Kasumi-1 (cell line): ENCODE data around the gene TSPAN4.
A peak's percentile ranks its signal among the peaks of the same experiment; 100 is the strongest.

Source experiments
- DNase-seq, 2 experiments: peaks; one replicate each; lab custom pipeline; 2025; lab: John Stamatoyannopoulos, UW

The TSPAN4 gene

DNA sequence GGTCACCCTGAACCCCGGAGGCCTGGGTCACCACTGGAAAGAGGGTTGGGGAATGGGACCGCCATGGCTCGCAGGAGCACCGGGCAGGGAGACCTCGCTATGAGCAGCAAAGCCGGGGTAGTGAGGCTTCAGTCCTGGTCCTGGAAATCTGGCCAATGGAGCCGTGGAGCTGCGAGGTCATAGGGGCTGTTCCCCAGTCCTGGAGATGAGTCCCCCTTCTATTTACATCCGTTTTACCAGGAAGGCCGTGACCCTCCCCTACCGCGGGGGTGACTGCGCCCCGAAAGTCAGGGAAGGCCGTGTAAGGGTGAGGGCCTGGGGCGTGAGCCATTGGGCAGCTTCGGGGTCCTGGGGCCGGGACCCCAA, 38.1 kb upstream of the TSPAN4 start:
- no peak for DNase-seq

DNA sequence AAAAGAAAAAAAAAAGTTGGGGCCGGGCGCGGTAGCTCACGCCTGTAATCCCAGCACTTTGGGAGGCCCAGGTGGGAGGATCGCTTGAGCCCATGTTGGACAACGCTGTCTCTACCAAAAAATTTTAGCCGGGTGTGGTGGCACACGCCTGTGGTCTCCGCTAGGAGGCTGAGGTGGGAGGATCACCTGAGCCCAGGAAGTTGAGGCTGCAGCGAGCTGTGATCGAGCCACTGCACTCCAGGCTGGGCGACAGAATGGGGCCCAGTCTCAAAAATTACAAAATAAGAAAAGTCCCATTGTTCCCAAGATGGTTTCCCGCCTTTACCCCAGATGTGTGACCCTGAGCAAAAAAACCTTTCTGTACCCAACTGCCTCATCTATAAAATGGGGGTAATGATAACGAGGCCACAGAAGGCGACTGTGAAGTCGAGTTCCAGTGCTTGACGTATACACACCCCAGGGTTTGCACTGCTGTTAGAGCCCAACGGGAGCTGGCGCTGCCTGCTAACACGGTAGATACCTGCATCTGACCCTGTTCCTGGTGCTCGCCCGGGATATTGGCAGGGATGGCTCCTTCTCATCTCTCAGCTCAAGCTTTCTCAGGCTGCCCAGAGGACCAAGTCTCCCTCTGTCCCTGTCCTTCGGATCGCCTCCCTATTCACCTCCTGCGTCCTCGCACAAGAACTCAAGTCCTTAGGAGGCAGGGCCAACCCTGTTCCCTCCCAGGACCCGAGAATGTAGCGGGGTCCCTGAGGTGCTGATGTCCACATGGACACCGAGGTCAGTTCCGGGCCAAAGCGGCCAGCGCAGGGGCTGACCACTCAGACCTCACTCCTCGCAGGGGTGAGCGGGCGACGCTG, 34.0 kb upstream of the TSPAN4 start:
- DNase-seq: peak; percentile 51 to 66

DNA sequence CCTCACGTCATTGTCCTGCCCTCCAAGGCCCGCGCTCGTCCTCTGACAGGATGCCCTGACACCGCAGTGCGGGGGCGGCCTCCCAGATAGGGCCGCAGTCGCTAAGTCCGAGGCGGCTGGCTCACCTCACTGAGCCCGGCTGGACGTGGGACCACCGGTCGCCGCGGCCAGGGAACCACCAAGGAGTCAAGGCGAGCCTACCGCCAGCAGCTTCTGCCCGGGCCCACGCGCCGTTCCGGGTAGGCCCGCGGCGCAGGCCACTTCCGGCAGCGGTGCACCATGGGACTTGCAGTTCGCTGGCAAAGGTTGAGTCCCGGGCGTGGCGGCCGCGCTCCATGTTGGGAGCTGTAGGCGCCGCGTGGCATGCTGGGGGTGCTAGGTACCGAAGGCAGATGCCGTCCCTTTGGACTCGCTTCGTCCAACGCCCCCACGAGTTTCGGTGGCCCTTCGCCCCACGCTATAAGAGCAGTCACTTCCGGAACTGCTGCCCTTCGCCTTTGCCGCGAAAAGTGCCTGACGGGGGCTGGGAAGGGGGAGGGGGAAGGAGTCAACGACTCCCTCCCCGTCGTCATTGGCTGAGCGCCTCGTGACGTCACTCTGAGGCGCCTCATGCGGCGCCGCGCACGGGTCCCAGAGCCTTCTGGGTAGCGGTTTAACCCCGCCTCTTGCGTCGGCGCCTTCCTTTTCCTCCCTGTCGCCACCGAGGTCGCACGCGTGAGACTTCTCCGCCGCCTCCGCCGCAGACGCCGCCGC, 33.2 kb upstream of the TSPAN4 start, which contains the start of gene RPLP2:
Gene RPLP2, plus strand, starts transcription at position 681 of the 753 bp plus-strand sequence. CDS start 268 bp downstream, outside the sequence.
- peak; percentile 96 to 98 for DNase-seq

DNA sequence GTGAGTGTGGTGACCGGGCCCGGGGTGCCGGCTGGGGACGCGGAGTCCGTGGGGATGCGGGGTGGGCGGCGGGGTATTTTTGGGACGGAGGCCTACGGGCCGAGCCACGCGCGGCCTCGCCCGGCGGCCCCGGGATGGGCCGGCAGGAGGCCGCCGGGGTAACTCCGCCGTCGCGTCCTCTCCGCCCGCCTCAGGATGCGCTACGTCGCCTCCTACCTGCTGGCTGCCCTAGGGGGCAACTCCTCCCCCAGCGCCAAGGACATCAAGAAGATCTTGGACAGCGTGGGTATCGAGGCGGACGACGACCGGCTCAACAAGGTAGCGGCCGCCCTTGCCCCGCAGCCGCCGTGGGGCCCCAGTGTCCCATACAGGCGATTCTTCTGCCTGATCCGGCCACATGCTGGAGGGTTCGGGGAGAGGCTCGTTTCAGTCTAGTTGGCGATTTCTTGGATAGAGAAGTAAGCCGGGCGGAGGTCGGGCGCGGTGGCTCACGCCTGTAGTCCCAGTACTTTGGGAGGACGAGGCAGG, 32.5 kb upstream of the TSPAN4 start:
- DNase-seq: no peak

DNA sequence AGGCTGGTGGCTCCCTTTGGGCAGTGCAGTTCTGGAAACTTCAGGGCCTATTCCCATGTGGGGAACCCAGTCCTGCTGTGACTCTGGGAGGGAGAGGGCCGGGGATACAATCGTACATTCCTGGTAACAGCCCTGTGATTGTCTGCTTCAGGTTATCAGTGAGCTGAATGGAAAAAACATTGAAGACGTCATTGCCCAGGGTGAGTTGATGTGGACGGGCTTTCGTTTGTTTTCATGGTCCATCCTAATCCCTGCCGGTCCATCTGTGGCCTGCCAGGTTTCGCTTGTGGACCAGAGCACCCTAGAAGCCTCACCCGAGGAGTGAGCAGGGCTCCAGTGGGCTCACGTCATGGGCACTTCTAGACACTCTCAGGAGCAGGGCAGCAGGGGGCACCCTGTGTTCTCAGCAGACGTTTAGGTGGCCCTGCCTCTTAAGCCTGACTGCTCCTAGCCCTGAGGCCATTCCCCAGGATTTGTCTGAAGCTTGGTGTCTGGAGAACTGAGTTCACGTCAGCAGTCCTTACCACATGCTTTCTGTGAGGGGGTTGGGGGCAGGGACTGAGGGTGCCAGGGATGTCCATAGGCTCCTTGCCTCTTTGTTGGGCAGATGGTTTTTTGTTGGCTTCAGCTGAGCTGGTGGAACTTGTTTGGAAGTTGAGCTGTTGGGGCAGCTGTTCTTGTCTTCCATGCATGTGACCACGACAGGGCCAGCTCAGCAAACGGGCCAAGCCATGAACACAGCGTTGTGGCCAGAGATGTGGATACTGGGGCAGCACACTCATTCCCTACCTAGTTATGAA, 31.0 kb upstream of the TSPAN4 start:
- DNase-seq: peak in 1 of 2 experiments; percentile 34

DNA sequence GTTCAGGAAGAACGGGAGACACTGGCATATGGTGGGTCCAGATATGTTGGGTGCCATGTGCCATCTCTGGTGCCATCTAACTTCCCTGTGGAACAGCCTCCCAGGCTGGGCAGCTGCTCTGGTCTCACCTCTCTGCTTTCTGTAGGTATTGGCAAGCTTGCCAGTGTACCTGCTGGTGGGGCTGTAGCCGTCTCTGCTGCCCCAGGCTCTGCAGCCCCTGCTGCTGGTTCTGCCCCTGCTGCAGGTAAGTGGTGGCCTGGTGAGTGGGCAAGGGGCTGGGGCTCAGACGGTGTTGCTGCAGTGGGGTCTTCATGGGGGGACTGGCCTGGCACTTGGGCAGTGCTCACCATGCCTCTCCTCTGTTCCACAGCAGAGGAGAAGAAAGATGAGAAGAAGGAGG, 30.3 kb upstream of the TSPAN4 start:
- DNase-seq: no peak

DNA sequence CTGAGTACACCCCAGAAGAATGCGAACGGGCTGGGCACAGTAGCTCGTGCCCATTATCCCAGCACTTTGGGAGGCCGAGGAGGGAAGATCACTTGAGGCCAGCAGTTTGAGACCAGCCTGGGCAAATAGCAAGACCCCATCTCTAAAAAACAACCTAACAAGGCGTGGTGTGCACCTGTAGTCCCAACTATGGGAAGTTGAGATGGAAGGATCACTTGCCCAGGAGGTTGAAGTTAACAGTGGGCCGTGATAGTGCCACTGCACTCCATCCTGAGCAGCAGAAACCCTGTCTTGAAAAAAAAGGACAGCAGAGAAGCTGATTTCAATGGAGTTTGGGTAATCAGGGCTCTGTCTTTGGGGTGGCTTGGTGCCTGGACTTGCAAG, 29.6 kb upstream of the TSPAN4 start:
- no peak for DNase-seq

DNA sequence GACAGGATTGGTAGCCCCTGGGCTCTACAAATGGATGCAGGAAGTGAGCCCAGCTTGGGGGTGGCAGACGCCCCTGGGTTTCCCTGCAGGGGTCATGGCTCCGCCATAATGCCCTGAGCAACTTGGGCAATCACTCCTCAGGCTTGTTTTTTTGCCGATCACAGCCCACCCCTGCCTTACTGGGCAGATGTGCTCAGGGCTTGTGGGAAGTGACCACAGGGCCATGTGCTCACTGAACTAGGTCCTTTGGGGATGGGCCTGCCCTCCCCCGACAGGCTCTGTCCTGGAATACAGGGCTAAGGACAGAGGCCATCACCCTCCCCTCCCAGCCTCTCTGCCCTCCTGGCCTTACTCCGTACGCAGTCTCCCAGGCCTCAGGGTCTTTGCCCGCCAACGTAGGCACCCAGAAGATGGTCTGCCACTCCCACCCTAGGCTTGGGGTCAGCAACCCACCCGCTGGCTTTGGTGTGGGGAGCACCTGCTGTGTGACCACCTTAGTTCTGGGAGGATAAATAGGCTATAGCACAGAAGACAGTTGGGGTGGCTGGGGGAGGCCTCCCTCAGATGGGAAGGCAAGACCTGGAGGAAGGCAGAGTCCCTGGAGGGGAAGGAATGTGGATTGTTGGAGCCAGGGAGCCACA, 29.1 kb upstream of the TSPAN4 start:
- DNase-seq: no peak

DNA sequence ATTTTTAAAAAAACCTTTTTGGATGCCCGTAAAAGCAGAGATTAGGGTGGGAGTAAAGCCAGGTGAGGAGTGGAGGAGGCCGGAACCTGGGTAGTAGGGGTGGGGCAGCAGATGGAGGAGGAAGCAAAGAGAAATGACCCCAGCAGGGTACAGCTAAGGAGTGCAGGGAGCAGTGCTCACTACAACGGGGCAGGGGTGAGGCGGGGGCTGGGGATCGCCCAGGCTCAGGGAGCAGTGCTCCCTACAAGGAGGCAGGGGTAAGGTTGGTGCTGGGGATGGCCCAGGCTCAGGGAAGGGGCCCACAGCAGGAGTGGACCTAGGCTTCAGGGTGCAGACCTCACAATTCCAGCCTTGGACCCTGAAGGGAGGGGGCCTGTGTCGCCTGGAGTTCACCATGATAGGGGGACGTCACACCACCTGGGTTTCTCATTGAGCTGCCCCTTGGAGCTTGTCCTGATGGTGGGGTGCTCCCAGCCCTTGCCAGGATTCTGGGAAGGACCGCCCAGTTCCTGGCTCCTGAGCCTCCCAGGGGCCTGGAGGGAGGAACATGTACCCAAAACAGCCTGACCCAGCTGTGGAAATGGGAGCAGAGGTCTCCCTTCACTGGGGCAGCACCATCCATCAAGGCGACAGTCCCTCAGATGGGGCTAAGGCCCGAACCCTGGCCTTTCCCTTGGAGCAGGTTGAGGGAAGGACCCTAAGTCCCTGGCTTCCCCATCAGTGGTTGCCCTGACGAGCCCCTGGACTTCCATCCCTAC, 26.8 kb upstream of the TSPAN4 start:
- DNase-seq: no peak

DNA sequence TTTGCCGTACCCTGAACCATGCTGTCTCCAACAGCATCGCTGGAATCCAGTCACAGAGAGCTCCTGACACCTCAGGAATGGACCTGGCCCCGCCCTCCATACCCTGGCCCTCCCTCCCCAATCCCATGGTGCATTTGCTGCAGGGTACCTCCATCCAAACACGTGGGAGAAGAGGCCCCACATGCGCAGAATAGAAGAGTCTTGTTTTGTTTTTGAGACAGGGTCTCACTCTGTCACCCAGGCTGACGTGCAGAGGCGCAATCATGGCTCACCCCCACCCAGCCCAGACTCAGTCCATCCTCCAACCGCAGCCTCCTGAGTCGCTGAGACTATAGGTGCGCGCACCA, 26.2 kb upstream of the TSPAN4 start:
- no peak for DNase-seq

DNA sequence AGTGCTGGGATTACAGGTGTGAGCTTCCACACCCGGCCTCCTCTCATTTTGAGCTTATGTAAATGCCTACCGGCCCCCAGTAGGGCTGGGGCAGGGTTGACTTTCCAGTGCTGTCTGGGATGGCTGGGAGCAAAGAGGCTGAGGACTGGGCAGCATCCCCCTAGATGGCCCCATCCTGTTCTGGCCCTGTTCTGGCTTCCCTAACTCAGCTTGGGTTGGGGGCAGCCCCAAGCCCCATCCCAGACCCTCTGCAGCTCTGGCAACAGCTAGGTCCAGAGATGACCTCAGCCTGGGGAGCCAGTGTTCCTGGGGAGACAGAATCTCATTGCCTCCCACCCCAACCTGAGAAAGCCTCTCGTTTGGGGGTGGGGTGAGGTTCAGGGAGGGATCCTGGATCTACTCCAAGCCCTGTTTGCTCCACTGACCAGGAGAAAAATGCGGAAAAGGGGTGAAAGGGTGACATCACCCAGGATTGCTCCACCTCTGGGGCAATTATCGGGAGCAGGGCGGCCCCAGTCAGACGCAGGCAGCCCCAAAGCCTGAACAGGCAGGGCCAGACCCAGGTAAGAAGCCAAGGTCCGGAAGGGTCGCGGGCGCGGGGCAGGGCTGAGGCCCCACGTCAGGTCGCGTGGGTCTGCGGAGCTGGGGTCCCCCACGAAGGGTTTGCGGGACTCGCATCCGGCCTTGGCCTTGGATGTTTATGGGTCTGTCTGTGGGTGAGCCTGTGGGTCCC, 24.1 kb upstream of the TSPAN4 start, which contains the start of gene PNPLA2:
Gene PNPLA2, plus strand, starts transcription at position 519 of the 733 bp plus-strand sequence. CDS start 805 bp downstream, outside the sequence.
- DNase-seq: no peak

DNA sequence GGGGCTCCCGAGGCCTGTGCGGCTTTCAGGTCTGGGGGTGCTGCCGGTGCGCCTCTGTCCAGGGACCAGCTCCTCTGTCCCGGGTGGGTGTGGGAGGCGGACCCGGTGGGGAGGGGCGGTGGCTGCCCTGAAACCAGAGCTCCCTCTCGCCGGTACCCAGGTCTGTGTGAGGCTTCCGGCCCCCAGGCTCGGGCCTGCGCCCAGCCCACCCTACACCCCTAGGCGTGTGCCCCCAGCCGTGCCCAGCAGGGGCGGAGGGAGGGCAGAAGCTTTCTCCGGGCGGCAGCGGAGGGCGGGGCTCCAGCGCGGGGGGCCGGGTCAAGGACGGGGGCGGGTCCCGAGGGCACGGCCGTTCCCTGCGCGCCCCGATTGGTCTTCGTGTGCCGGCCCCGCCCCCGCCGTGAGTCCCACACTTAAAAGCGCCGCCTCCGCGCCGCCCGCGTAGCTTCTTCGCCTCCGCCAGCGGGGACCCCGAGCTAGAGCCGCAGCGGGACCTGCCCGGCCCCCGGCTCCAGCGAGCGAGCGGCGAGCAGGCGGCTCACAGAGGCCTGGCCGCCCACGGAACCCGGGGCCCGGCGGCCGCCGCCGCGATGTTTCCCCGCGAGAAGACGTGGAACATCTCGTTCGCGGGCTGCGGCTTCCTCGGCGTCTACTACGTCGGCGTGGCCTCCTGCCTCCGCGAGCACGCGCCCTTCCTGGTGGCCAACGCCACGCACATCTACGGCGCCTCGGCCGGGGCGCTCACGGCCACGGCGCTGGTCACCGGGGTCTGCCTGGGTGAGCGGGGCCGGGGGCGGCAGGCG, 23.3 kb upstream of the TSPAN4 start:
- peak; percentile 94 to 95 for DNase-seq

DNA sequence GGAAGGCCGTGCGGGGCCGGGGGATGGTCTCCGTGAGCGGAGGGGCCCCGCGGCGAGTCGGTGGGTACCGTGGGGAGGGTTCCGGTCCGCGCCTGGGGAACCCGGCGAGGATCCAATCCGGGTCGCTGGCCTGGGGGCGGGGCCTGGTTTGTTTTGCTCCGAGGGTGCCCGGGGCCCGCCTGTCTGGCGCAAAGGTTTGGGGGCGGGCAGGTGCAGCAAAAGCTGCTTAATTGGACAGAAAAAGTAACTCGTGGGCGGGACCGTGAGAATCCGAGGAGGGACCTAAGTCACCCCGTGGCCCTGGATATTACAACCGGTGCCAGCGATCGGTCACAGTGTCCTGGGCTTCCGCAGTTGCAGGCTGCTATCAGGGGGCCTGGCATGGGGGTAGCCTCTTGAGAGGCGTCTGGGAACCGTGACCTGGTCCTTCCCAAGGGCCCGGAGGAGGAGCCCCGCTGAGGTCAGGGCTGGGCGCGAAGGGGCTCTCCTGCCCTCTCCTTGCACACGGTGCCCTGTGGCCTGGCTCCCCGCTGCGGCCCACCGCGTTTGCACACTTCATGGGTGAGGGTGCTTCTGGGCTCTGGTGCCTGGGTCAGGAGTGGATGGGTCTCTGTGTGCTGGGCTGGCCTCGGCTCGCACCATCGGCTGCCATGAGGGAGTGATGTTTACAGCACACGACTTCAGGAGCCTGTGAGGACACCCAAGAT, 22.6 kb upstream of the TSPAN4 start:
- peak; percentile 96 for DNase-seq

DNA sequence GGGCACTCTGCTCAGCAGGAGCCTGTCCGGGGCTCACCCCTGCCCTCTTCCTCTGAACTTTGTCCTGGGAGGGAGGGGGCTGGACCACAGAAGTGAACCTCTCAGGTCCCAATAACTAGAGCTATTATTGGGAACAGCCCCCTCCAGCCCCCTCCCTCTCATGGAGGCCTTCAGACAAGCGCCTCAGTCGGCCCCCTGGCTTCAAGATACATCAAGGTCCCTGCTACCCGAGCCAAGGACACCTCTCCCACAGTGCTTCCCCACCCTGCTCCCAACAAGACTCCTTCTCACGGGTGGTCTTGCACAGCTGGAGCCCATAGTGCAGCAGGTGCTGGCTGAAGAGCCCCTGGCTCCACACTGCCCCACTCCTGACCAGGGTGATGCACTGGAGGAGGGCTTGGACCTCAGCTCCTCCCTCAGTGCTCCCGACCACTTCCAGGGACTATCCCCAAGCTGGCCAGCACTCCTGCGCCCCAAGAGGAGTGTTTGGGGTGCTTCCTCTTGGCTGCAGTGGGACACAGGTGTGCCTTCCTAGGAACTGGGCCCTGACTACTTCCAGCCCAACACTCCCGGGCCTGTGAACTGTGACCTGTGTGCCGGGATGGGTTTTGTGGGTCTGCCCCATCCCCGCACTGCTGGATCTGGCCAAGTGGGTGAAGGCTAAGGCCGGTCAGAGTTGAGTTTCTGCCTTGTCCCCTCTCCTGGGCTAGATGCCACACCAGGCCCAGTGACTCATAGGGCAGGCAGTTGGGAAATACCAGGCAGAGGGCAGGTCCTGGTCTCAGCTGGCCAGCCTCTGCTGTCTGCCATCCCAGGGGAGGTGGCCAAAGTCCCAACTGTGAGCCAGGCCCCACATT, 21.8 kb upstream of the TSPAN4 start:
- no peak for DNase-seq

DNA sequence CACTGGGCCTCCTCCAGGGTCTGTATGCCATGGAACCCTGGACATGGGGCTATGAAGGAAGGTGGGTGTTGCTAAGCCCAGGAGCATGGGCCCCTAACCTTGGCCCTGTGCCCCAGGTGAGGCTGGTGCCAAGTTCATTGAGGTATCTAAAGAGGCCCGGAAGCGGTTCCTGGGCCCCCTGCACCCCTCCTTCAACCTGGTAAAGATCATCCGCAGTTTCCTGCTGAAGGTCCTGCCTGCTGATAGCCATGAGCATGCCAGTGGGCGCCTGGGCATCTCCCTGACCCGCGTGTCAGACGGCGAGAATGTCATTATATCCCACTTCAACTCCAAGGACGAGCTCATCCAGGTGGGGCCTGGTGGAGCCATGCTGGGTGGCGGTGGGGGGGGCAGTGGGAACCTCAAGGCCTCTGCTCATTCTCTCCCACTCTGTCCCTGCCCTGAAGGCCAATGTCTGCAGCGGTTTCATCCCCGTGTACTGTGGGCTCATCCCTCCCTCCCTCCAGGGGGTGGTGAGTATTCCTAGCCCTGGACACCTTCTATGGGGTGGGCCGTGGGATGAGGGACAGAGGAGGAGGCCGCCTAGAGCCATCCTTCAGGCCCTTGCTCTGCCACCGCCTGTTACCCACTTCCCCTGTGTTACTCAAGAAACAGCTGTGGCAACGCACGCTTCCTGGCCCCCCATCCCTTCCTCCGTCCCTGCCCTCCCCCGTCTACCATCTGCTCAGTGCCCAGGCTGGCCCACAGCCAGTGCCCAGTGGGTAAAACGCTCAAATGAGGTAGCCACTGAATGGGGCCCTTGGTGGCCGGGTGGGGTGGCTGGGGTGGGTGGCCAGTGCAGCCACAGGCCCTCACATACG, 20.9 kb upstream of the TSPAN4 start:
- peak; percentile 35 to 38 for DNase-seq

DNA sequence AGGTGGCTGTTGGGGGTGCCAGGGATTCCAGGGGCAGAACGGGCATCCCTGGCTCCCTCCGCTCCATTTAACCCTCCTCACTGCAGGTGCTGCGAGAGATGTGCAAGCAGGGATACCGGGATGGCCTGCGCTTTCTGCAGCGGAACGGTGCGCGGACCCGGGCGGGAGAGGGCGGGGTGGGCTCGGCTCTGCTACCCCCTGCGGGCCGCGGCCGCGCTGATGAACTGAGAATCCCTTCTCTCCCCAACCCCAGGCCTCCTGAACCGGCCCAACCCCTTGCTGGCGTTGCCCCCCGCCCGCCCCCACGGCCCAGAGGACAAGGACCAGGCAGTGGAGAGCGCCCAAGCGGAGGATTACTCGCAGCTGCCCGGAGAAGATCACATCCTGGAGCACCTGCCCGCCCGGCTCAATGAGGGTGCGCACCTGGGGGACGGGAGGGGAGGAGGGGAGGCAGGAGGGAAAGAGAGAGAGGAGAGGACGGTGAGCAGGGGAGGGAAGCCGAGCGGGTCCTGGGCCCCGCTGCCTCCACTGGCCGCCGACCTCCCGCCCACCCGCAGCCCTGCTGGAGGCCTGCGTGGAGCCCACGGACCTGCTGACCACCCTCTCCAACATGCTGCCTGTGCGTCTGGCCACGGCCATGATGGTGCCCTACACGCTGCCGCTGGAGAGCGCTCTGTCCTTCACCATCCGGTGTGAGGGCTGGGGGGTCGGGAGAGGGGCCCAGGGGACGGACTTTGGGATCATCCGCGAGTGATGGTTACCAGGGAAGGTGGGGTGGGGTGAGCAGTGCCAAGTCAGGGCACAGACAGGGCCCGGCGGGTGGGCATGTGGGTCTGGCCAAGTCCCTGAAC, 19.0 kb upstream of the TSPAN4 start:
- no peak for DNase-seq
